ENCODE measurements around the gene GMEB2.
"Not testable (repeated sequence)": the region's sequence is repeated elsewhere in the genome, so short reads cannot be mapped to it uniquely, and the experiment has no call there.

The GMEB2 gene

GRCh38 chr20:63626424-63627128, at the start of gene GMEB2:
Gene GMEB2, minus strand, starts transcription at chr20:63627101. Its CDS starts 7,704 bp downstream, at chr20:63619397.
- DNase-seq, result peak; percentile 77

- no peak for DNase-seq
Observed at GRCh38 chr20:63675681-63676368, 48.9 kb upstream of the GMEB2 start.

- no peak for DNase-seq
Observed at GRCh38 chr20:63673951-63674350, 47.0 kb upstream of the GMEB2 start.

- no peak for DNase-seq
Observed at GRCh38 chr20:63672666-63673065, 45.8 kb upstream of the GMEB2 start.

- not testable (repeated sequence) for DNase-seq
Observed at GRCh38 chr20:63671695-63672094, 44.8 kb upstream of the GMEB2 start.

- no peak for DNase-seq
Observed at GRCh38 chr20:63668351-63668750, 41.5 kb upstream of the GMEB2 start.

- DNase-seq, result no peak
Observed at GRCh38 chr20:63667858-63668257, 41.0 kb upstream of the GMEB2 start.

GRCh38 chr20:63665708-63666107, 38.8 kb upstream of the GMEB2 start:
- no peak for DNase-seq

- no peak for DNase-seq
Observed at GRCh38 chr20:63664861-63665594, 38.1 kb upstream of the GMEB2 start.

GRCh38 chr20:63664143-63664851, 37.4 kb upstream of the GMEB2 start:
- no peak for DNase-seq

GRCh38 chr20:63663332-63664066, 36.6 kb upstream of the GMEB2 start:
- no peak for DNase-seq

- DNase-seq, result no peak
Observed at GRCh38 chr20:63662813-63663189, 35.9 kb upstream of the GMEB2 start.

GRCh38 chr20:63661959-63662812, 35.3 kb upstream of the GMEB2 start:
- DNase-seq, result no peak

- DNase-seq, result no peak
Observed at GRCh38 chr20:63661108-63661507, 34.2 kb upstream of the GMEB2 start.

- DNase-seq, result no peak
Observed at GRCh38 chr20:63660622-63661021, 33.7 kb upstream of the GMEB2 start.

GRCh38 chr20:63660174-63660573, 33.3 kb upstream of the GMEB2 start:
- not testable (repeated sequence) for DNase-seq

GRCh38 chr20:63659370-63659769, 32.5 kb upstream of the GMEB2 start:
- no peak for DNase-seq

GRCh38 chr20:63658749-63659187, 31.9 kb upstream of the GMEB2 start:
- no peak for DNase-seq

GRCh38 chr20:63657937-63658748, 31.2 kb upstream of the GMEB2 start, which contains the start of gene RTEL1:
Gene RTEL1, plus strand, starts transcription at chr20:63658312. Its CDS starts 1,091 bp downstream, at chr20:63659403.
- DNase-seq, result peak; percentile 84

- DNase-seq, result no peak
Observed at GRCh38 chr20:63657260-63657936, 30.5 kb upstream of the GMEB2 start.
